ENCODE measurements around the gene ADCY5.
A peak's percentile ranks its signal among the peaks of the same experiment; 100 is the strongest.

Gene ADCY5

GRCh38 chr3:123457841-123458240, 9.0 kb upstream of the ADCY5 start:
- no peak for DNase-seq

- DNase-seq: no peak
Observed at GRCh38 chr3:123453675-123454074, 4.8 kb upstream of the ADCY5 start.

GRCh38 chr3:123451186-123451585, 2.3 kb upstream of the ADCY5 start:
- no peak for DNase-seq

GRCh38 chr3:123449997-123450604, 1.2 kb upstream of the ADCY5 start:
- DNase-seq: no peak

GRCh38 chr3:123449102-123449996, 459 bp upstream of the ADCY5 start:
- no peak for DNase-seq

- DNase-seq: no peak
Observed at GRCh38 chr3:123447749-123448517, 957 bp downstream of the ADCY5 start.

GRCh38 chr3:123447416-123447748, 1.5 kb downstream of the ADCY5 start:
- DNase-seq: no peak

- DNase-seq: no peak
Observed at GRCh38 chr3:123446610-123447109, 2.2 kb downstream of the ADCY5 start.

GRCh38 chr3:123446210-123446609, 2.7 kb downstream of the ADCY5 start:
- no peak for DNase-seq

GRCh38 chr3:123445702-123446101, 3.2 kb downstream of the ADCY5 start:
- no peak for DNase-seq

GRCh38 chr3:123444744-123445143, 4.1 kb downstream of the ADCY5 start:
- no peak for DNase-seq

- DNase-seq: peak; percentile 56
Observed at GRCh38 chr3:123444023-123444422, 4.9 kb downstream of the ADCY5 start.

GRCh38 chr3:123442908-123443307, 6.0 kb downstream of the ADCY5 start:
- DNase-seq: no peak

- DNase-seq: no peak
Observed at GRCh38 chr3:123442125-123442524, 6.8 kb downstream of the ADCY5 start.

- DNase-seq: no peak
Observed at GRCh38 chr3:123439806-123440580, 8.9 kb downstream of the ADCY5 start.

- no peak for DNase-seq
Observed at GRCh38 chr3:123432832-123433523, 15.9 kb downstream of the ADCY5 start.

GRCh38 chr3:123431658-123432324, 17.1 kb downstream of the ADCY5 start:
- no peak for DNase-seq

GRCh38 chr3:123431007-123431657, 17.8 kb downstream of the ADCY5 start:
- DNase-seq: no peak

- no peak for DNase-seq
Observed at GRCh38 chr3:123430266-123430665, 18.6 kb downstream of the ADCY5 start.

- DNase-seq: no peak
Observed at GRCh38 chr3:123429362-123430125, 19.3 kb downstream of the ADCY5 start.
